Measurements from ENCODE around the gene TMEM179.
"Not testable (repeated sequence)": the region's sequence is repeated elsewhere in the genome, so short reads cannot be mapped to it uniquely, and the experiment has no call there.

TMEM179 gene

DNA sequence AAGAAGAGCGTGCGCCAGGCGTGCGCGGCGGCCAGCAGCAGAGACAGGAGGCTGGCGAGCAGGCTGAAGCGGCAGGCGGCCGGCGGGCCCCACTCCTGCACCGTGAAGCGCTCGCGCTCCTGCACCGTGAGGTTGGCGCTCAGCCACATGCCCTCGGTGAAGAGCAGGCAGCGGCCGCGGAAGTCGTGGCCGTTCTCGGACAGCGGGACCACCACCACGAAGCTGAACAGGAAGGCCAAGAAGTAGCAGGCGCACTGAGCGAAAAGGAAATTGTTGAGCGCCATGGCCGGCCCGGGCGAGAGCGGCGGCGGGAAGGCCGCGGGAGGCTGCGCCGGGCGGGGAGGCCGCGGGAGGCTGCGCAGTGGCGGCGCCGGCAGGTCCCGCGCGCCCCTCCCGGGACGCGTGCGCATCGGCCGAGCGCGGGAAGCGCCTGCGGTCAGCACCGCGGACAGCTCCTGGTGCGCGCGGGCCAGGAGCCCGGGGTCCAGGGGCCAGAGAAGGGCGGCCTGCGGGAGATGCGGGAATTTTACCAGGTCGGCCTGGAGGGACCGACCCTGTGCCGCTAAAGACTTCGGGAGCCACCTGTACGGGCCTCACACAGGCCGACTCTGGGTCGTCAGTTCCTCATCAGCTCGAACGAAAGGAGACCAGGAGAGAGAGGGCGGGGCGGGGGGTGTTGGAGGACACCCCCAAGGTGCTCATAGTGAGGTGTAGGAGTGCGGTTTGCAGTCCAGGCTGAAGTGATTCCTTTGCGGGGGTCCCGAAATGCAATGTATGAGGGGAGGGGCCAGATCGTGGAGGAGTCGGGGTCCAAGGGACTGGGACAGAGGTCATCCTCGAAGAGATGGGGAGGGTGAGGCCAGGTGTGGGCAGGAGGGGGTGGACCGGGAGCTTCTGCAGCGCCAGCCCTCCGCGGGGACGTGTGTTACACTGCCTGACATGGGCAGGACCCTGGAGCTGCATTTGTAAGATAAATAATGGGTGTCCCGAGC, at the start of gene TMEM179:
Gene TMEM179 (minus strand): TSS at position 315 of the 992 bp plus-strand sequence. CDS start 31 bp downstream, at position 284.
- DNase-seq (ENCODE audit: low read depth in 2 of 2, low spot score in 1 of 2): no peak

DNA sequence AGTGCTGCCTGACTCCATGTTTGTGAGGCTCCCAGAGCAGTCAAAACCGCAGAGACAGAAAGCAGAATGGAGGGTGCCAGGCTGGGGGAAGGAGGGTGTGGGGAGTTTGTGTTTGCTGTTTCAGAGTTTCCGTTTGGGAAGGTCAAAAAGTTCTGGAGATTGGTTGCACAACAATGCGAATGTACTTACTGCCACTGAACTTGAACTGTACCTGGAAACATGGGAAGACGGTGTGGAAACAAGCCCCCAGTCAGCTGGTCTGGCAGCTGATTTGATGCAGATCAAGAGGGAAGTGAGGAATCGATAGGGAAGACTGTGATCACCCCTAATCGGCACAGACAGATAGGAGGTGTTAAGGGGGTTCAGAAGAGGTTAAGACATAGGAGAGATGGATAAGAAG, 49.5 kb upstream of the TMEM179 start:
- no peak for DNase-seq (ENCODE audit: low read depth in 2 of 2, low spot score in 1 of 2)

DNA sequence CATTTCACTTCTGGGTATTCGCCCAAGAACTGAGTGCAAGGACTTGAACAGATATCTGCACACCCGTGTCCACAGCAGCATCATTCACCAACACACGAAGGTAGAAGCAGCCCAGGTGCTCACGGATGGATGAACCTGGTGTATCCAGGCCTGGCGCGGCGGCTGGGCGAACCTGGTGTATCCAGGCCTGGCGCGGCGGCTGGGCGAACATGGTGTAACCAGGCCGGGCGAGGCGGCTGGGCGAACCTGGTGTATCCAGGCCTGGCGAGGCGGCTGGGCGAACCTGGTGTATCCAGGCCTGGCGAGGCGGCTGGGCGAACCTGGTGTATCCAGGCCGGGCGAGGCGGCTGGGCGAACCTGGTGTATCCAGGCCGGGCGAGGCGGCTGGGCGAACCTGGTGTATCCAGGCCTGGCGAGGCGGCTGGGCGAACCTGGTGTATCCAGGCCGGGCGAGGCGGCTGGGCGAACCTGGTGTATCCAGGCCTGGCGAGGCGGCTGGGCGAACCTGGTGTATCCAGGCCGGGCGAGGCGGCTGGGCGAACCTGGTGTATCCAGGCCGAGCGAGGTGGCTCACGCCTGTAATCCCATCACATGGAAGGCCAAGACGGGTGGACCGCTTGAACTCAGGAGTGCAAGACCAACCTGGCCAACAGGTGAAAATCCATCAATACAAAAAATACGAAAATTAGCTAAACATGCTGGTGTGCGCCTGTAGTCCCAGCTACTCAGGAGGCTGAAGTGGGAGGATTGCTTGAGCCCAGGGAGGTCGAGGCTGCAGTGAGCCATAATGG, 48.8 kb upstream of the TMEM179 start:
- not testable (repeated sequence) for DNase-seq (ENCODE audit: low read depth in 2 of 2, low spot score in 1 of 2)

DNA sequence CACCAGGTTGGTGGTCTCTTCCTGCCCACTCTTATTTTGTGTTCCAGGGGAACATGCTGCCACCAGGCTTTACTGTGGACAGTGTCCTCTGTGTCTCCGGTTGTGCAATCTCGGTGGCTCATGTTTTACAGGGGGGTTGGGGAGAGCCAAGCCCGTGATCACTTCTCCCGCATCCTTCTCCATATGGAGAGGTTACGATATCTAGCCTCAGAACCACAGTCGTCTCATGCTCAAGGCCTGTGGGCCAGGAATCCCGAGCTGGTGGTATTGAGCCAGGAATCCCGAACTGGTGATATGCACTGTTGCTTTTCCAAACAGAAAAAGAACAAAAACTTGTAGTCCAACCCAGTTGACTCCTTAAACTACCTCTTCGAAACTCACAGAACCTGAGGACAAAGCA, 47.8 kb upstream of the TMEM179 start:
- no peak for DNase-seq (ENCODE audit: low read depth in 2 of 2, low spot score in 1 of 2)

DNA sequence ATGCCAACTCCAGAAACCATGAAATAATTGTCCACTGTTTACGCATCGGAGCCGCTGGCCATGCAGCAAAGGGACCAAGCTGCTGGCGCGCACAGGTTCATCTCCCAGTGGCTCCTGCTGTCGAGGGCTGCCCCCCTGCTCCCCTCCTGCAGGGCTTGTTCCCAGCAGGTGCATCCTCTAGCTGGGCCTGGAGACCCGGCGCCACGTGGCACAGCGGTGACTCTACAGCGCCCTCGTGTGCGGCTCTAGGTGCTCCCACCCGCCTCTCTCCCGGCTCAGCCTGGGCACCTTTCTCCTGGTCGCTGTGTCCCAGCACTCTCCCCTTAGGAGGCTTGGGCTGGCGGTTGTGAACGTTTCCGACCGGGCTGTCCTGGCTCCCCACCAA, 47.3 kb upstream of the TMEM179 start:
- no peak for DNase-seq (ENCODE audit: low read depth in 2 of 2, low spot score in 1 of 2)

DNA sequence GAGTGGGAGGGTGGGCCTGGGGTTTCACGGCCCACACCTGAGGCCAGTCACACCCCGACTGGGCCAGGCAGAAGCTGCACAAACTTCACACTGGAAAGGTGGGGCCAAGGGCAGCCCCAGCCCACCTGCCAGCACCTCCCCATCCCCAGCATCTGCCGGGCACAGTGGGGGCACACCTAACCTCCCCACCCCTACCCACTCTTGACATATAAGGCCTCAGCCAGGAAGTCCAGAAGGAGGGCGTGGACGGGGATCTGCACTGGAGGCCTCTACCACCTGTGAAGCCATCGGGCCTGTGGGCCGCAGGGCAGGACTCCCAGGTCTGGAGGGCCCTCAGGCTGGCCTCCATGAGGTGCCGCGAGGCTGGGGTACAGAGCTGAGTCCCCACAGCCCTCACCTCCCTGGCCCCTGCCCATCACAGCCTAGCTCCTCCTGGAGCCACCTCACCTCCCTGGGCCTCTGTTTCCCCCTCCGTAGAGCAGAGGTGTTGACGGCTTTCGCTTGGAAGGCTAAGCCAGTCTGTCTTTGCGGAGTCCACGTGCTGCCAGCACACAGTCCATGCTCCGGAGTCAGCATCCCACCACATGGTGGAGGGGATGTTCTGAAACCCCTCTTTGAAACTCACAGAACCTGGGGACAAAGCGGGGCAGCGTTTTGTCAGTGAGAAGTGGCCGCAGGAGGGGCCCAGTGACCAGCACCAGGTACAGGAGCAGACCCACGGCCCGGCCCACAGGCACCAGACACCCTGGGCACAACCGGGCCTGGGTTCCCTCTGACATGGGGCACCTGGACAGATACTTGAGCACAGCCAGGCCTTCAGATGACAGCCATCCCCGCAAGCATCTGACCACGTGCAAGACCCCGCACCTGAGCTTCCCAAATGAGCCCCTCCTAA, 46.7 kb upstream of the TMEM179 start:
- DNase-seq (ENCODE audit: low read depth in 2 of 2, low spot score in 1 of 2): no peak

DNA sequence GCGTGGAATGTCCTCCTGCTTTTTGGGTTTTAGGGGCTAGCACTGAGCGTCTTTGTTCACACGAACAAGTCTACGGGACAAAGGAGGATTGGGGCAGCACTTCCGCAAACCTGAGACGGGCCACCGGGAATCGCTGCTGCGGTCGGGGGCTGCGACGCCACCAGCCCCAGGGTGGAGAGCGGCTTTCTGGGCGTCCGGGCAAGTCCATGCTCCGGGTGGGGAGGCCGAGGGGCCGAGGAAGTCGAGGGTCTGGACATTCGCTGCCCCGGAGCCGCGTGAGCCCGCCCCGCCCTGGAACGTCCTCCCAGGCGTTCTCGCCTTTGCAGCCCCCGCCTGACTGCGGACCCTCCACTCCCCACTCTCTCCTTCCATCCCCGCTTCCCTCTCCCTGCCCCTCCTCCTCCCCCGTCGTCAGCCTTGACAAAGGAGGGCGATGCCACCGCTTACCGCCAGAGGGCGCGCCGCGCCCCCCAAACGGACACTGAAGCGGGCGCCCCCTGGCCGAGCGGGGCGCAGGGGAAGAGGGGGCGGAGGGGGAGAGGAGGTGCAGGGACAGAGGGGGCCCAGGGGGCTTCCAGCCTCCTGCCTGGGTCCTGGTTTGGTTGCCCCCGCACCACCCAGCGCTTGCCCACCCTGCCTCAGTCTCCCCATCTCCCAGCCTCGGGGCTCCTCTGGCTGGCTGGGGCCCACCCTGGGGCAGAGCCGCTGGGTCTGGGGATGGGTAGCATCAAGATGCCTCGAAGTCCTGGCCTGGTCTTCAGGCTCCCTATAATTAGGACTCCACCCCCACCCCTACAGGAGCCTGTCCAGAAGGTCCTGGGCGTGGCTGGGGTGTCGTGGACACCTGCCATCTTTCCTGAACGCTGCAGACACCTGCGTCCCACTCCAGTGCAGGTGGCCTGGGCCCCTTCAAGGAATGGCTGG, 45.7 kb upstream of the TMEM179 start:
- peak; percentile 44 to 48 for DNase-seq (ENCODE audit: low read depth in 2 of 2, low spot score in 1 of 2)

DNA sequence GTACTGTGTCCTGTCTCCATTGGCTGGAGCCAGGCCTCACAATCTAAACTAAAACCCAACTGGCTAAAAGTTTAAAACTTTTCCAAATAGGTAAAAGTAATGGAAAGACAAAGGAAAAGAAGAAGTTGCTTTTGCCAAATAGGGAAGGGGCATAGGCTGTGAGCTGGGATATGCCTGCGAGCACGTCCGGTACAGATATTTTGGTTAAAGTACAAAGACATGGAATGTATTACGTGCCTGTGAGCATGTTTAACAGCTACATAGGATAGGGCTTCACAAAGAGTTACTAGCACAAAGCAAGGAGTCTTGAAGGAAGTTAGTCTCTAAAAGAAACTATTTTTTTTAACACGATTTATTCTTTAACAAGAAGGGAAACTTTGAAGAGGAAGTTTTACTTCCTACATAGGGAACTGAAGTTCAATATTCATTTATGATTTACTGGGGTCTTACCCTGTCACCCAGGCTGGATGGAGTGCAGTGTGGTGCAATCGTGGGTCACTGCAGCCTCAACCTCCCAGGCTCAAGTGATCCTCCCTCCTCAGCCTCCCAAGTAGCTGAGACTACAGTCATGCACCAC, 43.0 kb upstream of the TMEM179 start:
- no peak for DNase-seq (ENCODE audit: low read depth in 2 of 2, low spot score in 1 of 2)

DNA sequence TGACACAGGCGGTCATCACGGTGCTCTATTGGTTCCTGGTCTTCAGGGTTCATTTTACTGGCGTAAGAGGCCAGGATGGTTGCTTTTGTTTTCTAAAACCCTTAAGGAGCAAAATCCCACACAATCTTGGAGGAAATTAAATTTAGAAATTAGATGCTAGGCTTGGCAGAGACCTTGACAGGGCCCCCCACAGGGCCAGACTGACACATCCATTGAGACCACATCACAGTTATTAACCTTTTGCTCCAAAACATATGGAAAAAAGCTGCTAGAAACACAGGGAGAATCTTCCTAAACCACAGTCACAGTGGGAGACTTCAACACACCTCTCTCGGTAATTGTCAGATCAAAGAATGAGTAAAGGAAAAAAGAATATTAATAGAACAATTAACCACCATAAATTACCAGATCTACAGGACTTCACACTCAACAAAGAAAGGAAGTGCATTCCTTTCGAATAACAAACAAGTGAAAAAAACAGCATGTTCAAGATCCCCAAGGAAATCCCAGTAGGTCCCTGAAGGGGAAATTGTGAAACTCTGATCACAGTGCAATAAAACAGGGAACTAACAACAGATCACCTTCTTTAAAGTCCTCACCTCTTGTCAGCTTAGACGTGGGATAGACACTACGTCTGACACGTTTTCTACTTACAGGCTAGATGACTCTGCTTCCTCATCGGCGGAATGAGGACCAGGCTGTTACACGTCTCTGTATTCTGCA, 40.2 kb upstream of the TMEM179 start:
- no peak for DNase-seq (ENCODE audit: low read depth in 2 of 2, low spot score in 1 of 2)

DNA sequence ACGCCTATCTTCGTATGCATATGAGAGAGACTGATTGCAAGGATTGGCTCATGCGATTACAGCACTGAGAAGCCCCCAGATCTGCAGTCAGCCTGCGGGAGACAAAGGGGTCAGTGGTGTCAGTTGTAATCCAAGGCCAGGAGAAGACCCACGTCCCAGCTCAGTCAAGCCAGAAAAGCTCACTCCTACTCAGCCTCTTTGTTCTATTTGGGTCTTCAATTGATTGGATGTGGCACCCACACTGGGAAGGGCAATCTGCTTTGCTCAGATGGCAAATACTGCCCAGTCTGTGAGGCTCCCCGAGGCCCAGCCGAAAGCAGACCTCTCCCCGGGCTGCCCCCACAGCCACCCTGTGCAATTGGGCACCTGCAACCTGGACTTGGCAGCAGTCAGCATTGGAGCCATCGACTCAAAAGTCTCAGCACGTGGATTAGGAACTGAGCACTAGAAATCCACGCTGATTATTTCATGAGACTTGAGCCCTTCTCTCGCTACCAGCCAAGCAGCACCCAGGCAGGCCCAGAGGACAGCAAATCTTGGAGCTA, 39.6 kb upstream of the TMEM179 start:
- DNase-seq (ENCODE audit: low read depth in 2 of 2, low spot score in 1 of 2): no peak

DNA sequence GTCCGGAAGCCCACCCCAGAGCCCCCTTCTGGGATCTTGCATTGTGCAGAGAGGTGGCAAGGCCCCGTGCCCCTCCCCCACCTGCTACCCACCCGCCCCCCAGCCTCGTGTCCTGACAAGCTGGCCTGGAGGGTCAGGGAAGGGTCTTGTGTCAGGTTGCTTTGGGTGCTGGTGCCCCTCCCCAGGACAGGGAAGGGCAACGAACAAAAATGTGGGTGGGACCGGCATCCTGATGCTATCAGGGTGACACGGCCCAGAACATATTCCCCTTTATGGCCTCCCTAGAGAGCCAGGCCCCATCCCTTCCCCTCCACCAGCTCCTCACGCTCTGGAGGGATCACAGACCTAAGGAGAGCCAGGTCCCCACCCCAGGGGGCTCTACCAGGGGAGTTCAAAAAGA, 38.7 kb upstream of the TMEM179 start:
- no peak for DNase-seq (ENCODE audit: low read depth in 2 of 2, low spot score in 1 of 2)

DNA sequence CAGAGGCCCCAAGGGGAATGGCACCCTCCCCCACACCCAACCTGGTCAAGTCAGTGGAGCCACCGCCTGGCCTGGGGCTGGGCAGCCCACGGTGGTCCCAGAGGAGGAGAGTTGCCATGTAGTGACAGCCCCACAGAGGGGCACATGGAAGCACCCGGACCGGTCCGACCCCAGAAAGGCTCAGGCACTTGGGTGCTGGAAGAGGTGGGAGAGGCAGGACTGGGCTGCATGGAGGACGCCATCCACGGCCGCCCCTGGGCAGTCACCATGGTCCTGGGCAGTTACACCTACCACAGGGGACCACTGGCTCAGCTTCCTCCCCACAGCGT, 37.9 kb upstream of the TMEM179 start:
- DNase-seq (ENCODE audit: low read depth in 2 of 2, low spot score in 1 of 2): no peak

DNA sequence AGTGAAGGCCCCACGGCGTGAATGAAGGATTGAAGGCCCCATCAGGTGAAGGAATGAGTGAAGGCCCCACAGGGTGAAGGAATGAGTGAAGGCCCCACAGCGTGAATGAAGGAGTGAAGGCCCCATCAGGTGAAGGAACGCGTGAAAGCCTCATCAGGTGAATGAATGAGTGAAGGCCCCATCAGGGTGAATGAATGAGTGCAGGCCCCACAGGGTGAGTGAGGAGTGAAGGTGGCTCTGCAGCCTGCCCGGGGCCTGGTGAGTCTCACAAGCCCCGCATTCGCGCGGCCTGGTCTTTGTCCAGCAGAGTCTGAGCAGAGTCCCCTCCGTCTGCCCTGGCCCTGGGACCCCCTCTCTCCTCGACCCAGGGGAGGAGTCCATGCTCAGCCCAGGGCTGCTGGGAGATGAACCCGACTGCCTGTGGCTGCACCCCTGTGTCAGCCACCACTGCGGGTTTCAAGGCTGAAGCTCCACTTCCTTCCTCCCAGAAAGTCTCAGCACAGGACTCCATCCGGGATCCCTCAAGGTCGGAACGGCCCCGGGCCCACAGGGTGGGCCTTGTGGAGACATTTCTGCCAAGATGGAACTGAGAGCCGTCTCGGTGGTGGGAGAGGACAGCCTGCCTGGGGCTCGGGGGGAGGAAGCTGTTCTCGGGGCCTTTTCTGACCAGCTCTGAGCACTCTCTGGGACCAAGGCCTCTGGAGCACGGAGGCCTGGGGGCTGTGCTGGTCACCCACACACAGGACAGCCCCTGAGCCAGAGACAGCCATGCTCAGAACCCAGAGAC, 37.4 kb upstream of the TMEM179 start:
- no peak for DNase-seq (ENCODE audit: low read depth in 2 of 2, low spot score in 1 of 2)

DNA sequence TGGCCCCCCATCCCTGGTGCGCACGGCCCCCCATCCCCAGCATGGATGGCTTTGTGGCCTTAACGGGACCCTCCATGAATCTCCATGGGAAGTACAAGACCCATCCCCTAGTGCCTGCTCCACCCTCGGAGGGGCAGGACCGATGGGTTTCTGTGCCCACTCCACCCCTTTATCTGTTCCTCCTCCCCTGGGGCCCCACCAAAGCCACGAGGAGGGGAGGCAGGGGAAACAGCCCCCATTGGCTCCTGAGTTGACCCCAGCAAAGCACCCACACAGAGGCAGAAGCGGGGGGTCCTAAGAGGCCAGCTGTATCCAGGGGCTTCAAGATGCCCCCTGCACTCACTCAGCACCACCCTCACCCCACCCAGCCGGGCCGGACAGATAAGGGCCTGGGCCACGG, 36.1 kb upstream of the TMEM179 start:
- no peak for DNase-seq (ENCODE audit: low read depth in 2 of 2, low spot score in 1 of 2)

DNA sequence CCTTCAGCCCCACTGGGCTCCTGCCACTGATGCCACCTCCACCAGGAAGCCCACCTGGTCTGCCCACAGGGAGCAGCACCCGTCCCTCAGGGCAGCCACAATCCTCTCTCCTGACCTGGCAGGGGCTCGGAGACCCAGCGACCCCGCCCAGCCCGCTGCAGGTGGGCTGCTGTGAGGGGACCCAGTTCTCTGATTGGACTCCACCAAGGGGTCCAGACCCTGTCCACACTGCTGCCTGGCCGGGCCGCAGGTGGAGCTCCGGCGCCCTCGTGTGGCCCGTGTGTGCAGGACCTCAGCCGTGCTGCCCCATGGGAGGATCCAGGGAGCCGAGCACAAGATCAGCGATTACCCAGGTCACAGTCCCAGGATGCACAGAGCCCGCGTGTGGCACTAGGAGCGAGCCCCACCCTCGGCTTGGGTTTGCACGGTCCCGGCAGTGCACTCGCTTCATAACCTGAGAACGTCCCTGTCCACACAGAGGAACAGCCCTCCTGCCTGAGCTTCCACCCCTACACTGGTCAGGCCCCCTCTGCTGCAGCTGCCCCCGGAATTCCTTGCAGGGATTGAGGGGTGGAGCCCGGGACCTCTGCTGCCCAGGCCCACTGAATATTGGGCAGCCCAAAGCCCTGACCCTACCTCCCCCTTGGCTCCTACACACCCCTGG, 35.4 kb upstream of the TMEM179 start:
- no peak for DNase-seq (ENCODE audit: low read depth in 2 of 2, low spot score in 1 of 2)

DNA sequence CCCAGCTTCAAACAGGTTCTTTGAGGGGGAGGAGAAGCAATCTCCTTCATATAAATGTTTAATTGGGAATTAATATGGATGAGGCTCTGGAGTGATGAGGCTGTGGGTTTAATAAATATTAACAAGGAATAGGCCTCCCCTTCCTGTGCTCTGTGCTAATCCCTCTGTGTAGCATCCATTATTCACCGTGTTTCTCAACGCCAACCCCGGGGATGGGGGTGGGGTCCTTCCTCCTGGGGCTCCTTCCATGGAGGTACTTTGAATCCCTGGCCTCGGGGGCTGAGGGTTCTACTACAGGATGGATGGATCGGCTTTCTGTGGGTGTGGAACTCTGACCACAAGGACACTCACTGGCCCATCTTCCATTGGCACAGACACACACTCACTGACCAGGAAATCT, 34.9 kb upstream of the TMEM179 start:
- no peak for DNase-seq (ENCODE audit: low read depth in 2 of 2, low spot score in 1 of 2)

DNA sequence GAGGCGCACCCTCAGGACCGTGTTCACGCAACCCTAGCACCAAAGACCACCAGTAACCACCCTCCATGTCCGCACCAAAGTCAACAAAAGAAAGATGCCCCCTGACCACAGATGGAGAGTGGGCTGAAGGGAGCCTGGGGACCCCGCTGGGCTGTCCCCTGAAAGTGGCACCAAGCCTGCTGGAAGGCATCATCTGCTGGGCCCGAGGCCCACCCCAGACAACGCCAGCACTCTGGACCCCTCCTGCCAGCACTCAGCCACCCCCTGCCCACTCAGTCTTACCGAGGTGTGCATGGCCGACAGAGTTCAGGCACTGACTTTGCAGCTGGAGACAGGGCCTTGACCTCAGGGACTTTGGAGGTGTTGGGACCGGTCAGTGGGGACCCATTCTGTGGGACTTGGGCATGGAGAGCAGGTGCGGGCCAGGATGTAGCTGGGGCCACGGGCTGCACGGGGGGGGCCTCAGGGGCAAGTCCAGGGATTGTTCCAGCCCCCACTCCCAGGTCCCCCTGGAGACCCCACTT, 34.4 kb upstream of the TMEM179 start:
- DNase-seq (ENCODE audit: low read depth in 2 of 2, low spot score in 1 of 2): no peak

All from stimulated activated CD8-positive, alpha-beta memory T cell treated with anti-CD3 and anti-CD28 coated beads, Interleukin-4, amount 100 ng/mL, for 1 hour (primary cell).